ENCODE results near the gene FAM120AOS.

FAM120AOS gene

GRCh38 chr9:93453047-93453914 is at the start of gene FAM120AOS:
Gene FAM120AOS (minus strand): TSS chr9:93453581. CDS start chr9:93452709, 872 bp downstream.
- peak; percentile 84 for DNase-seq

GRCh38 chr9:93501406-93501805 is 48.0 kb upstream of the FAM120AOS start:
- DNase-seq, result no peak

- DNase-seq, result no peak
These were observed 47.4 kb upstream of the FAM120AOS start for GRCh38 chr9:93500571-93501298.

- no peak for DNase-seq
These were observed 42.9 kb upstream of the FAM120AOS start for GRCh38 chr9:93496285-93496684.

GRCh38 chr9:93493949-93494348 is 40.6 kb upstream of the FAM120AOS start:
- no peak for DNase-seq

- DNase-seq, result no peak
These were observed 38.9 kb upstream of the FAM120AOS start for GRCh38 chr9:93492327-93492726.

GRCh38 chr9:93491593-93492232 is 38.3 kb upstream of the FAM120AOS start:
- no peak for DNase-seq

GRCh38 chr9:93488244-93488643 is 34.9 kb upstream of the FAM120AOS start:
- no peak for DNase-seq

GRCh38 chr9:93486268-93486667 is 32.9 kb upstream of the FAM120AOS start:
- no peak for DNase-seq

GRCh38 chr9:93483497-93483896 is 30.1 kb upstream of the FAM120AOS start:
- DNase-seq, result no peak

GRCh38 chr9:93480728-93481324 is 27.4 kb upstream of the FAM120AOS start:
- no peak for DNase-seq

- no peak for DNase-seq
These were observed 26.9 kb upstream of the FAM120AOS start for GRCh38 chr9:93480262-93480661.

GRCh38 chr9:93479726-93480125 is 26.3 kb upstream of the FAM120AOS start:
- no peak for DNase-seq

GRCh38 chr9:93477397-93477796 is 24.0 kb upstream of the FAM120AOS start:
- DNase-seq, result no peak

- DNase-seq, result no peak
These were observed 23.5 kb upstream of the FAM120AOS start for GRCh38 chr9:93476924-93477323.

- no peak for DNase-seq
These were observed 22.5 kb upstream of the FAM120AOS start for GRCh38 chr9:93475856-93476255.

- no peak for DNase-seq
These were observed 21.7 kb upstream of the FAM120AOS start for GRCh38 chr9:93475108-93475507.

- DNase-seq, result no peak
These were observed 20.0 kb upstream of the FAM120AOS start for GRCh38 chr9:93473411-93473810.

- no peak for DNase-seq
These were observed 17.7 kb upstream of the FAM120AOS start for GRCh38 chr9:93471124-93471523.

- DNase-seq, result no peak
These were observed 17.0 kb upstream of the FAM120AOS start for GRCh38 chr9:93470391-93470790.

GRCh38 chr9:93468763-93469456 is 15.5 kb upstream of the FAM120AOS start:
- no peak for DNase-seq

- DNase-seq, result peak; percentile 6
These were observed 14.1 kb upstream of the FAM120AOS start for GRCh38 chr9:93467462-93467861.

- DNase-seq, result no peak
These were observed 13.7 kb upstream of the FAM120AOS start for GRCh38 chr9:93467062-93467416.
